GM12874 (cell line): Measurements from ENCODE around the gene C5AR2.

Experiments used
- TF ChIP-seq, protein P1 (sequence below): IDR thresholded peaks from 2 replicates; pipeline ENCODE4 v1.5.1; 2011; ENCODE audit warnings: low read depth, mild to moderate bottlenecking, control low read depth, low read length, moderate library complexity; ENCODE audit not compliant: insufficient read depth

C5AR2 gene

DNA sequence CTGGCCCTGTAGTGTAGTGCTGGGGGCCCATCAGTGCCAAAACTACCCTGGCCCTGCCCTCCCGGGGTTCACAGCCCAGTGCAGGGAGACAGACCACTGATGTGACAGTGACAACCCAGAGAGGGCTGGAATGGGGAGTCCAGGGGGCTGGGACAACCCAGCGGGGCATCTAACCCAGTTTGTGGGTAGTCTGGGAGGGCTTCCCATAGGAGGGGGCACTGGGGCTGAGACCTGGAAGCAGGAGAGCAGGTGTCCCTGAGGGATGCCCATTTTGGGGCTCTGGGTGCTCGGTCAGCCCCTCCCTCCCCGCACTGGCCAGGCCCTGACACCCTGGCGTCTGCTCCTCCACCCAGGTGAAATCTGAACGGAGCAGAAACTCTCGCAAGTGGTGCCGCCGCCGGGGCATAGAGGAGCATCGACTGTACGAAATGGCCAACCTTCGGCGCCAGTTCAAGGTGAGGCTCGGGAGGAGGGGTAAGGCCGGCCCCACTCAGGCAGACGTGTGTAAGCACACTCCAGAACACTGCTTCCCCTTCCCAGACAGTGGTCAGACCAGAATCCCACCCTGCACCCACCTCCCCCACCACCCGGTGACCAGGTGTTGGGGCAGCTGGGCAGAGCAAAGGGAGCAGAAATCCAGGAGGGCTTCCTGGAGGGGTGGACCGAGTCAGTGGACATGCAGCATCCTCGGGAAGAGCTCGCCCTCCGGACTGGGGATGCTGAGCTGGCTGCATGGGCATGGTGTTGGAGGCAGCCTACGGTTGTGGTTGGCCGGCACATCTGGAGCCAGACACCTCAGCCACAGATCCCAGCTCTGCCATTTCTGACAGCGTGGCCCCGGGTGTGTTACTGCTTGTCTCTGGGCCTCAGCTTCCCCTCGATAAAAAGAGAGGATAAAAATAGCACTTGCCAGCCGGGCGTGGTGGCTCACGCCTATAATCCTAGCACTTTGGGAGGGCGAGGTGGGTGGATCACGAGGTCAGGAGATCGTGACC is 41.6 kb downstream of the C5AR2 start:
- TF ChIP-seq, protein P1, sequence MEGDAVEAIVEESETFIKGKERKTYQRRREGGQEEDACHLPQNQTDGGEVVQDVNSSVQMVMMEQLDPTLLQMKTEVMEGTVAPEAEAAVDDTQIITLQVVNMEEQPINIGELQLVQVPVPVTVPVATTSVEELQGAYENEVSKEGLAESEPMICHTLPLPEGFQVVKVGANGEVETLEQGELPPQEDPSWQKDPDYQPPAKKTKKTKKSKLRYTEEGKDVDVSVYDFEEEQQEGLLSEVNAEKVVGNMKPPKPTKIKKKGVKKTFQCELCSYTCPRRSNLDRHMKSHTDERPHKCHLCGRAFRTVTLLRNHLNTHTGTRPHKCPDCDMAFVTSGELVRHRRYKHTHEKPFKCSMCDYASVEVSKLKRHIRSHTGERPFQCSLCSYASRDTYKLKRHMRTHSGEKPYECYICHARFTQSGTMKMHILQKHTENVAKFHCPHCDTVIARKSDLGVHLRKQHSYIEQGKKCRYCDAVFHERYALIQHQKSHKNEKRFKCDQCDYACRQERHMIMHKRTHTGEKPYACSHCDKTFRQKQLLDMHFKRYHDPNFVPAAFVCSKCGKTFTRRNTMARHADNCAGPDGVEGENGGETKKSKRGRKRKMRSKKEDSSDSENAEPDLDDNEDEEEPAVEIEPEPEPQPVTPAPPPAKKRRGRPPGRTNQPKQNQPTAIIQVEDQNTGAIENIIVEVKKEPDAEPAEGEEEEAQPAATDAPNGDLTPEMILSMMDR, result no peak

DNA sequence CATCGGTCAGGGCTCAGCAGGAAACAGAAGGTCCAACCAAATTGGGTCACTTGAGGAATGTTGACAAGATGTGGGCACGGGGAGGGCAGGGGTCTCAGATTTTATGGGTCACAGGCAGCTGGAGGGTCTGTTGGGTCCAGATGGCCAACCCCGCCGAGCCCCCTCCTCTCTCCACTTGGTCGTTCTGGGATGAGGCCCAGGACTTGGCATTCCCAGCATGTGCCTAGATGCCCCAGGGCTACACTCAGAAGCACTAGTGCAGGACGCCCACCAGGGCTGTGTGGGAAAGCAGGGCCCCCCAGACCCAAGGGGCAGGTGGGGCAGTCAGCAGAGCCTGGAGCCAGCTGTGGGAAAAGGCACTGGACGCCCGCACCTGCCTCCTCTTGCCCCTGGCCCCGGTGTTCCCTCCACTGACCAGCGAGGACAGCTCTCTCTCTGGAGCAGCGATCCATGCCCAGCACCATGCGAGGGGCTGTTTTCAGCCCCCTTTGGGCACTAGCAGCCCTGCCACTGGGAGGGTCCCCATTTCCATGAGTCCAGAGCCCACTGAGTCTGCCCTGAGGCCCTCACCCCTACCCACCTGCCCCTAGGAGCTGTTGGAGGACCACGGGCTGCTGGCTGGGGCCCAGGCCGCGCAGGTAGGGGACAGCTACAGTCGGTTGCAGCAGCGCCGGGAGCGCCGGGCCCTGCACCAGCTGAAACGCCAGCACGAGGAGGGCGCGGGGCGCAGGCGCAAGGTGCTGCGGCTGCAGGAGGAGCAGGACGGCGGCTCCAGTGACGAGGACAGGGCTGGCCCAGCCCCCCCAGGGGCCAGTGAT is 43.1 kb downstream of the C5AR2 start:
- TF ChIP-seq, protein P1, result no peak

DNA sequence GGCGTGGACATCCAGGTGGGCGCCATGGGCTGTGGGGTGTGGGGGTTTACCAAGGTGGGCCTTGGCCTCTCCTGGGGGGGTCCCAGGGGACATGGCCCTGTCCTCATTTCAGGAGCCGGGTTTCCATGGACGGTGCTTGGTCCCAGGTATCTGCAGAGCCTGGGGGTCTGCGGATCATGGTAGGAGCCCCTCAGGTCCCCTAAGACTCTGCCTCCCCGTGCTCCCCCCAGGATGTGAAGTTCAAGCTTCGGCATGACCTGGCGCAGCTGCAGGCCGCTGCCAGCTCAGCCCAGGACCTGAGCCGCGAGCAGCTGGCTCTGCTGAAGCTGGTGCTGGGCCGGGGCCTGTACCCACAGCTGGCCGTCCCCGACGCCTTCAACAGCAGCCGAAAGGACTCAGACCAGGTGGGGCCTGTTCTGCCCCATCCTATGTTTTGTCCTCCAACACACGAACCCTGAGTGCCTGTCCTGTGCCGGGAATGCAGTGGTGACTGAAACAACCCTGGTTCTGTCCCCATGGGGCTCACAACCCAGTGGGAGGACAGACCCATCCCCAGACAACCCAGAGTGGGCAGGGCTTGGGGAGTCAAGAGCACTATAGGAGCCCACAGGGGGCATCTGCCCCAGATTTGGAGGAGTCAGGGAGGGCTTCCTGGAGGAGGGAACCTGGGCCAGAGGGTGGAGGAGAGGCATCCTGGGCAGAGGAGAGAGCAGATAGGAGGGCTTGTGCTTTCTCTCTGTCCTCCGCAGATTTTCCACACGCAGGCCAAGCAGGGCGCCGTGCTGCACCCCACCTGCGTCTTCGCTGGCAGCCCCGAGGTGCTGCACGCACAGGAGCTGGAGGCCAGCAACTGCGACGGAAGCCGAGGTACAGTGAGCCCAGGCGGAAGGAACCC is 44.0 kb downstream of the C5AR2 start:
- TF ChIP-seq, protein P1, result no peak

DNA sequence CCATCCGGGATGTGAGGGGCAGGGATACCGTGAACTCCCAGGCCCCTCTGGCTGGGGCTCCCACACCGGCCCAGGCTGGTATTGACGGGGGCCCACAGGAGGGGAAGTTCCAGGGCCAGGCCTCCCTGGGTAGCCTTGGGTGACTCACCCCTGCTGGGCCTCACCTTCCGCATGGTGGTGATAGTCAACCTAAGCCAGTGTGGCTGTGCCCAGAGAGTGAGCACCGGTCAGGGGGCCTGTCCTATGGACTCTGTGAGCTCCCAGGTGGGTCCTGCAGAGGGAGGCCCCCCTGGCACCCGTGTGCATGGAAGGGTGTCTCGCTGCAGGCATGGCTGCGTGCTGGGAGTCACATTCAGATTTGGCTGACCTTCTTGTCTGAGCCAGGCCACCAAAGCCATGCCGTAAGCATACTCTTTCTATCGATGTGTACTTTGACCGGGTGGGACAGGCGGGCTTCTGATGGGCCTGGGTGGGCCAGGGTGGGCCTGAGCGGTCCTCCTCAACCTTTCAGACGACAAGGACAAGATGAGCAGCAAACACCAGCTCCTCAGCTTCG is 44.7 kb downstream of the C5AR2 start:
- TF ChIP-seq, protein P1, result no peak

DNA sequence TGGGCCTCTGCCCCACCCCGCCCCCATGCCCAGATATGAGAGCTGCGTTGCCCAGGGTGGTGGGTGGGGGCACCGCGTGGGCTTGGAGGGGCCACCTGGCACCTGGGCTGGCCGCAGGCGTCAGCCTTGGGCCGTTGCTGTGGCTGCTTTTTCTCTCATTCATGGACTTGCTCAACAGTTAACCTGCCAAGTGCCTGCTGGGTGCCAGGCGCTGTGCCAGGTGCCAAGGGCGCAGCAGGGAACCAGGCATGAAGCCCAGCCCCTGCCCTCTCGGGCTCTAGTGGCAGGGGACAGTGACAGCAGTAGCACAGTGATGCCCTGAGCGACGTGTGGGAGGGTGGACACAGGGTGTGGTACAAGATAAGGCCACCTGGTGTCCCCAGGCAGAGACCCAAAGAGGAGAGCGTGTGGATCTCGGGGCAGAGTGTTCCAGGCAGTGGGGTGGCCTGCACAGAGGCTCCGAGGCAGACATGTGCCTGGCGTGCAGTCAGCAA is 45.3 kb downstream of the C5AR2 start:
- TF ChIP-seq, protein P1, result no peak

DNA sequence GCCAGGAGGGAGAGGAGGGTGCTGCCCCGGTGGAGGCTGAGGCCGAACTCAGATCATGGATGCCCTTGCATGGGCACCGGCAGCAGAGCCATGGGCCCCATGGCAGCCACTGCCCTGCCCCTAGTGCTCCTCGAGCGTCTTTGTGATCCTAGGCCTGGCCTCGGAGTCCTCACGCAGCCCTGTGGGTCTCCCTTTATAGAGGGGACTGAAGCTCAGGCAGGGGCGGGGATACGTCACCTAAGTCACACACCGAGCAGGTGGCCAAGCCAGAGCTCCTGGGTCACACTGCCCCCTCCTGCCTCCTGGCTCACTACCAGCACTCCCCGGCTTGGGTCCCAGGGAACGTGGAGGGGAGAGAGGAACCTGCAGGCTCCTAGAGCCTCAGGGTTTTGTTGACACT is 45.8 kb downstream of the C5AR2 start:
- TF ChIP-seq, protein P1, result no peak
